GM19324 (cell line): Measurements from ENCODE around the gene TOX4.

Source experiments
- ATAC-seq: cut with Tn5 transposase; IDR thresholded peaks from one replicate; pipeline ENCODE4 v1.9.1; 2021; ENCODE audit warnings: mild to moderate bottlenecking, moderate library complexity; ENCODE audit not compliant: unreplicated experiment, low FRiP score

The TOX4 gene

DNA sequence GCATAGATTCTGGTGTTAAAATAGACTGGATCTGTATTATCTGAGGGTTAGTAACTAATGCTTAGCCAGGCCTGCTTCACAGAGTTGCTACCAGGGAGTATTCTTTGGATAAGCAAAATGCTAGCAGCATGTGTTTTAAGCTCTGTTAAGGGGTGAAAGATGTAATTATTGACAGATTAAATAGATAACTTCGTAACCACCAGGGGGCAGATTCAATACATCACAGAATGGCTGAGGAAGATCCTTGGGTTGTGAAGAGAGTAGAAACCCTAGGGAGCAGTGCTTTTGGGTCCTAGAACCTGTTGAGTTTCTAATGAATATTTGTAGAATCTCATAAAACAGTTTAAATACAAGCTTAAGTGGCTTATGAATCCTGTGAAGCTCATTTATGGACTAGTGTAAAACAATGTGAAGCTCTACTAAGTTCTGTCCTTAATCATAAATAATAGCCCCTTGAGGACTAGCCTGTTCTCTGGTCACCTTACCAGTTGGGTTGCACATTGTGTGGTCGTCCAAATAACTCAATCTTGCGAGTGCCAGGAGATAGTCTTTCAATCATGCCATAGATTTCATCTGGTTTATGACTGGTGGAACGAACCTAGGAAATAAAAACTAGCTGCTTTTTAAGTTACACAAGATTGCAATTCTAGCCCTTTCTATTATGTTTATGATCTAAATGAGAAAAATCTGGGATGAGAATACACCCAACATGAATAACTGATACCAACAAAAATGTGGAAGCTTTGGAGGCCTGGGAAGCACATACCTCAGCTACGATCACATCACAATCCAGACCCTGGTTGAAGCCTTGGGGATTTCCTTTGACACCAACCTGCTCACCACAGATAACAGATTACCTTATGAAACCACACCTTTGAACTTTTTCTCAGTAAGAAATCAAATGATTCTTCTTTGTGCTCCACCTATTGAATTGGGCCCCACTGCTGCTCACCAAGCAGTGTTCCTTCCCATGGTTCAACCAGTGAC is 21.8 kb downstream of the TOX4 start:
- no peak for ATAC-seq

DNA sequence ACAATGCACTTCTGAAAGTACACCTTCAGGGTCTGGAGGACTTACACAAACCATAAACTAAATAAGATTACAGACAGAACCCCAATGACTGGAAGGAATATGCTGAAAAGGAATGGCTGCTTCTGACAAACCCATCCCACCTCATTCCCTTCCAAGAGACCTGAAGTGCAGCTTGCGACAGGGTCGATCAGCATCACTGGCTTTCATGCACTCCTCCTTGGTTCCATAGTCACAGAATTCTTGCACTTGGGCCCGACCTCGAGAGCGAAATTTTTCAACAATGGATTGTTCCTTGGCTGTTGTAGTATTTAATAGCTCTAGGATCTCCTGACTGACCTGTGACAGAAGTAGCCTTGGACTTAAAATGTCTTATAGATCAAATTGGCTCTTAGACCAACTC is 24.6 kb downstream of the TOX4 start:
- no peak for ATAC-seq

DNA sequence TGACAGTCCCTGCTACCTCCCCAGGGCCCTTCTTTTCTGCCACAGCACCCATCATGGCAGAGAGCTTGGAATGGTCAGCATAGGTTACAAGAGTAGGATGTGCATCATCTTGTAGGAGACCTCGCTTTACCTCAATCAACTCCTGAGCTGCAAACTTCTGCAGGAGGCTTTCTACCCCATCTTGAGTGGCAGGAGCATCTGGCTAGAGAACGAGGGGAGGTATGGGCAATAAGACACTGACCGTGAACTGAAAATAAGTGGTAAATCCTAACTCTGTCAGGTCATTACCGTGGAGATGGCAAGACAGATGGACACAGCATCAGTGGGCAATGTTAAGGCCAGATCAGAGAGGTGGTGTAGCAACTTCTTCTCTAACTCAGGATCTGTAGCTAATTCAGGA is 26.4 kb downstream of the TOX4 start:
- ATAC-seq = no peak

DNA sequence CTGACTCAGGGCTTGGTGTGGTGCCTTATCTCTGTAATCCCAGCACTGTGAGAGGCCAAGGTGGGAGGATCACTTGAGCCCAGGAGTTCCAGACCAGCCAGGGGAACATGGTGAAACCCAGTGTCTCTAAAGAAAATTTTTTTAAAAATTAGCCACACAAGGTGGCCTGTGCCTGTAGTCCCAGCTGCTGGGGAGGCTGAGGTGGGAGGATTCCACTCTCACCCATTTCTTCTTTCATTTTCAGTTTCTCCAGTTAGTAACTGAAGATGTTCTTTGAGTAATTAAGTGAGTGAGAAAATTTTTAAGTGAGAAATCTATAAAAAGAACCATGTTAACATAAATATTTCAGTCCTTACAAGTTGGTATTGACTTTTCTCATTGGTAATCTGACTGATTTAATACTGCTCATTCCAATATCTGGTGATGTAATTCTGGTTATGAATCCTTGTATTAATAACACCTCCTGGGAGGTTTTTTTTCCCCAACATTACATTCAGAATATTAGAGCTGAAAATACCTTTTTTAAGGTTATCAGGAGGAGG is 28.1 kb downstream of the TOX4 start:
- ATAC-seq = peak; percentile 67

GRCh38 chr14:21506557-21506956 is 29.6 kb downstream of the TOX4 start:
- no peak for ATAC-seq

GRCh38 chr14:21509432-21510143 is 32.6 kb downstream of the TOX4 start:
- ATAC-seq = no peak

DNA sequence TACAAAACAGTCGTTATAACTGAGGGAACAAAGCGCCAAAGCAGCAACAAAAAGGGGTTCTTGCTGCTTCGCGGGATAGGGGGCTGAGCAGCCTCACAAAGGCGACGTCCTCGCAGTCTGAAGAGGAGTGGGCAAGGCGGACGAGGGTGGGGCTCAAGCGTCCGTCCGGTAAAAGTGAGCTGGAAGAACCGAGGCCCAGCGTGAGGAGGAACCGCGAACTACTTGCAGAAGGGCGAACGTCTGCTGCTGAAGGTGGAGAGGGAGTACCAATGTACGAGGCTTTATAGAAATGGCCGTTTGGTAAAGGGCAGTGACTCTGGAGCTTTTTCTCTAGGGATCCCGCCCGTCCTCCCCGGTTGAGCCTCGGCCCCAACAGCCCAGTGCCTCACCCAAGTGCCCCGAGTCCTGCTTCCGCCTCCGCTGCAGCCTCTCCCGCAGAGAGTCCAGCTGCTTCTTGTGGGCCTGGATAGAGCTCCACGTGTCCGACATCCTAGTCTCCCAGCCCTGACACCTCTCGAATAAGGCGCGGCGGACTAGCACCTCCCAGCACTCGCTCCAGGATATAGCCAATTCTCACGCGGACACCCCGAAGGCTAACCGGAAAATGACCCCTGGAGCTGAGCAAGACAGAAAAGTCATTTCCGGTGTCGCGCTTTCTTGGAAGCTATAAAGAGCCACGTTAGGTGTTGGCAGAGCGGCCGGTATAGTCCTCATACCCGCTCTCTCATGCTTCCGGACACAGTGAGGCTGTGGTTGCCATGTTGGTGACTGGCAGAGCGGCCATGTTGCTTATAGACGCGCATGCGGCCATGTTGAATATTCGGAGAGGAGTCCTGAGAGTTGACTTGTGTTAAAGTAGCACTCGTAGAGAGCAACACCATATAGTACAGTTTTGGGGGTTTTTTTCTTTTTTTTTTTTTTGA is 34.0 kb downstream of the TOX4 start, which contains the start of gene METTL3:
TSS of gene METTL3 (minus strand) at position 606 of the 923 bp plus-strand sequence. CDS start at position 489, 117 bp downstream.
- peak; percentile 97 for ATAC-seq

DNA sequence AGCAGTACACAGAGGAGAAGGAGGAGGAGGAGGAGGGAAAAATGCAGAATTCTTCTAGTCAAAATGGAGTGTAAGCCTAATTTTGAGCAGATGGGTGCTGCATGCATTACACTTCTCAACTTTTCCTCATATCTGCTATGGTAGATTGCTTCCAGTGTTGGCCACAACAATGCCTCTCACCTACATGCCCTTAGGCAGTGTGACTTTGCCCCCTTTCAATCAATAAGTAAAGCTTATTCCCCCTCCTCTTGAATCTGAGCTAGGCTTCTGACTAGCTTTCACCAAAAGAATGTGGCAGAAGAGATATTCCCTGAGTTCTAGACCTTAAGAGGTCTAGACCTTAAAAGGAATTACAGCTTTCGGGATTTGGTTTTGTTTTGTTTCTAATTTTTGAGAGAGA is 37.3 kb downstream of the TOX4 start:
- ATAC-seq = no peak

DNA sequence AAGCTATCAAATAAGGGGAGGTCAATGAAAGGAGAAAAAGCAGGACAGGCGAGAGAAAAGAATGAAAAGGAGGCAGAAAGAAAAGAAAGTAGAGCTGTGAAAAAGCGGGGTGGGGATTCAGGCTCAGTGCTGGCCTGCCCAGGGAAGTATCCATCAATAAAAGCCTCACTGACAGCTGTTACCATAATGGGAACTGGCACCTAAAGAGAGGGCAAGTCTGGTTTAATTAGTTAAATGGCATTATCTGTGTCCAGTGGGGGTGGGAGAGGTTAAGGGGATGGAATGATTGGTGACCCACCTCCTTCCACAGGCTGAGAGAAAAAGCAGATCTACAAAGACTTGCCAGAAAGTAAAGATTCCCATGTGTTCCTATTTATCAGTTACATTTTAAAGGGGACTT is 41.7 kb downstream of the TOX4 start:
- no peak for ATAC-seq

DNA sequence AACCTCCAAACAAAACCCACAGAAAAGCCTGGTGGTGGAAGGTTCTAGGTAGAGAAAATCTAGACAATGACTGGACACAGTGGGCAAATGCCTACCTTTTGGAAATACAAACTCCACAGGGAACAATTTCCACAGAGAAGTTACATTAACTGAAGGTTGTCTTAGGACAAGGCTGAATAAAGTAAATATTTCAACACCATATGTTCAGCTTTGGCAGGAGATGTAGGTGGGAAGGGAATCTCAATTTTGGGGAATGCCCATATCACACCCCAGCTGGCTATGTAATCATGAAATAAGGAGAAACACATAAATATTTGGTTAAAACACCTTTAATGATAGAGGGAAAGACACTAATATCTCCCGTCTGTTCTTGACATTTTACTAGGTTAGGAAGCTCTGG is 43.8 kb downstream of the TOX4 start:
- no peak for ATAC-seq

DNA sequence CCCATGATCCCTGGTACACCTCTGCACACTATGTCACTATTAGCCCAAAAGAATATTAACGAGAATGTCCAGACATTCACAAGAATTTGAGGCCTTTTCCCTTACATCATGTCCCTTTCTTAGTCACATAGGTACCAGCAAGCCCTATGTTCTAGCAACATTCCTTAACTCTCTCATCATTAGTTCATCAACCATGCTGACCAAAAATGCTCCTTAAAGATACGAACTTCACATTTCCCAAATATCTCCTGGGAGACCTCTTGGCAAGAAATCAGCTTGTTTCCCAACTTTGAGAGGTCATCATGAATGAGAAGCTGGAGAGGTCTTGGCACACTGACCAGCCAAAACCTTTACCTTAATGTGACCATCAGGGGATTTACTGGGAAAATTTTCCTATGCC is 44.5 kb downstream of the TOX4 start:
- no peak for ATAC-seq

DNA sequence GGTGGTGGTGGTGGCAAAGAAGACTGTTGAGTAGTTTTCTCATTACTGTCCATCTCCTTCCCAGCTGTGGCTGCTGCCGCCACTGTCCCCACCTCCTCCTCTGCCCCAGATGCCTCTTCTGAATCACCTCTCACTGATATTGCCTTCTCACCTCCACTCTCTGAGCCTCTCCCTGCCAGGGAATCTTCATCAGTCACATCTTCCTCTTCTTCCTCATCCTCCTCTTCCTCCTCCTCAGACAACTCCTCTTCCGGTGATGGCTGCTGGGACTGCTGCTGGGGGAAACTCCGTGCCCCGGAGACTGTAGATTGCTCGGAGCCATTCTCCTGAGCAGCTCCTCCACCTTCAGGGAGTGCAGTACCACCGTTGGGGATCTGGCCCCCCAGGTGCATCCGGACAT is 46.2 kb downstream of the TOX4 start:
- no peak for ATAC-seq

DNA sequence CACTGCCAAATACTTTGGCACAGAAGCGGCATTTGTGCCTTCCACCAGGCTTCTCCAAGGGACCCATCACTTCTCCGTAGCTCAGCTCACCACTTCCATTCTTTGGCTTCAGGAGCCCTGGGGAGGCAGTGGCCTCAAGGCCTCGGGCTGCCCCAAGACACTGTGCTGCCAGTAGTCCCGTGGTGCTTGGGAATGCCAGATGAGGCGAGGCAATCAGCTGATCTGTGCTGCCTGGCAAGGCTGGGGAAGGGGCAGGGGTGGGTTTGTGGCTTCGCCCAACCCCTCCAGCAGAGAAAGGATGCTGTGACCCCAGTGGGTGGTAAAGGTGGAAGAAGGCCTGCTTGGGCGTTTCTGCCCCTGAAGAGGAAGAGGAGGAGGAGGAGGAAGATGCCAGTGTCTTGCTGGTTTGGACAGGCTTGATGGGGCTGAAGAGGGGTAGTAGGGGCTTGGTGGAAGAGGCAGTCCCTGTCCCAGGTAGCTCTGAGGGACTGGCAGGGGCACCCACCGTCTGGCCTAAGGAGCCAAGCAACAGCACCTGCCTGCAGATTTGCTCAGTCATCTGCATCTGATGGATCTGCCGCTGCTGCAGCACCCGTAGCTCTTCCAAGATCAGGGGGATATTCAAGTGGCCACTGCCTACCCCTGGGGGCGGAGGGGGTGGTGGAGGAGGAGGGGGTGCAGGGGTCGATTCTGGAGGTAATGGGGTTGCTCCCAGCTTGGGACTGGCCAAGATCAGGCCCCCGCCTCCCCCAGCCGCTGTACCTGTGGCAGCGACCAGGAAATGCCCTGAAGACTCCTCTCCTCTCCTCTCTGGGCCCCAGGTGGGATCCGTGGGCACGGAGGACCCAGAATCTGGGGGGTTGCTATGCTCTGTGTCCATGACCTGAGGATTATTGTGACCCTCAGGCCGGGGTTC is 47.8 kb downstream of the TOX4 start:
- ATAC-seq = no peak

DNA sequence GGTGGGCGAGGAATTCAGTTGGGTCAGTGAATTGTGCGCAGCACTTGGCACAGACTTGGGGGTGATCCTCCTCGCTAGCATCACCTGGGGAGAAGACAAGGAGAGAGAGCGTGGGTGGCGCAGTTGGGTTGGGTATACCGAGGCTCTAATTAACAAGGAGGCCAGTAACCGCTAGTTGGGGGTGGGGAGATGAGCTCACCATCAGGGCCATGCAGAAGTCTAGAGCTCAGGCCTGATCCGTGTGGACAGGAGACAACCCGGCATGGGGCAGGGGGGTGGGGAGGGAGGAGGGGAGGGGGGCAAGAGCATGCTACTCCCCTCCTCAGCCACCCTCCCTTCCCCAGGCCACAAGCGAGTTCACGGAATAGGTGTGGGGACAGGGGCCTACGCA is 48.6 kb downstream of the TOX4 start:
- ATAC-seq = no peak

- ATAC-seq = no peak
Measured at GRCh38 chr14:21525962-21526671, 49.1 kb downstream of the TOX4 start, which contains the start of gene SALL2. TSS of gene SALL2 (minus strand) at chr14:21526346. CDS start at chr14:21526127, 219 bp downstream.

GRCh38 chr14:21526672-21527317 is 49.8 kb downstream of the TOX4 start:
- ATAC-seq = no peak

GRCh38 chr14:21527318-21527679 is 50.3 kb downstream of the TOX4 start:
- no peak for ATAC-seq
